ENCODE data around the gene PSMC3IP.

DNA sequence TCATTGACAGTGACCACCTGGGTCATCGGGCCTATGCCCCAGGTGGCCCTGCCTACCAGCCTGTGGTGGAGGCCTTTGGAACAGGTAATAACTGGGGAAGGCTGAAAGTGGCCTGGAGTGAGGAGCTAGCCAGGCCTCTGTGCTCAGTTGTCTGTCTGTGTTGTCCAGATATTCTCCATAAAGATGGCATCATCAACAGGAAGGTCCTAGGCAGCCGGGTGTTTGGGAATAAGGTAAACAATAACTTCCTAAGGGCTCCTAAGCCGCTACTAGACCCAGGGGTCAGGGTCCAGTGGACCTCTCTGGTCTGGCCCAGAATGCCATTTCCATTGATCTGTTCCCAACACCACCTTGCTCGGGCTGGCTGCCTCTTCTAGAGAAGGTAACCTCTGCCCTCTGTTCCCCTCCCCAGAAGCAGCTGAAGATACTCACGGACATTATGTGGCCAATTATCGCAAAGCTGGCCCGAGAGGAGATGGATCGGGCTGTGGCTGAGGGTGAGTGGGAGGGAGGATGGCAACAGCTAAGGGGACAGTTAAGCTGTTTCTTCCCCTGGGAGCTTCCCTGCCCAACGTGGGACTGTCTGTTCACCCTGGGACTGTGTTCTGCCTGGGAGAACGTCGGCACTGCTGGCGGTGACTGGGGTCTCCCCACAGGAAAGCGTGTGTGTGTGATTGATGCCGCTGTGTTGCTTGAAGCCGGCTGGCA lies 12.6 kb downstream of the PSMC3IP start:
- TF ChIP-seq, protein P1, sequence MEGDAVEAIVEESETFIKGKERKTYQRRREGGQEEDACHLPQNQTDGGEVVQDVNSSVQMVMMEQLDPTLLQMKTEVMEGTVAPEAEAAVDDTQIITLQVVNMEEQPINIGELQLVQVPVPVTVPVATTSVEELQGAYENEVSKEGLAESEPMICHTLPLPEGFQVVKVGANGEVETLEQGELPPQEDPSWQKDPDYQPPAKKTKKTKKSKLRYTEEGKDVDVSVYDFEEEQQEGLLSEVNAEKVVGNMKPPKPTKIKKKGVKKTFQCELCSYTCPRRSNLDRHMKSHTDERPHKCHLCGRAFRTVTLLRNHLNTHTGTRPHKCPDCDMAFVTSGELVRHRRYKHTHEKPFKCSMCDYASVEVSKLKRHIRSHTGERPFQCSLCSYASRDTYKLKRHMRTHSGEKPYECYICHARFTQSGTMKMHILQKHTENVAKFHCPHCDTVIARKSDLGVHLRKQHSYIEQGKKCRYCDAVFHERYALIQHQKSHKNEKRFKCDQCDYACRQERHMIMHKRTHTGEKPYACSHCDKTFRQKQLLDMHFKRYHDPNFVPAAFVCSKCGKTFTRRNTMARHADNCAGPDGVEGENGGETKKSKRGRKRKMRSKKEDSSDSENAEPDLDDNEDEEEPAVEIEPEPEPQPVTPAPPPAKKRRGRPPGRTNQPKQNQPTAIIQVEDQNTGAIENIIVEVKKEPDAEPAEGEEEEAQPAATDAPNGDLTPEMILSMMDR (IDR thresholded peaks at IDR 0.05) = no peak
- TF ChIP-seq USF1 (CRISPR knock-in tag; IDR thresholded peaks at IDR 0.05) = no peak
- TF ChIP-seq EMX1 (CRISPR knock-in tag; IDR thresholded peaks at IDR 0.05) = no peak

All from WTC11 (cell line).